SK-N-MC (cell line): ENCODE data around the gene CD6.

Source experiments
- EZH2 ChIP-seq: fragments of 200-600 bp; sonication (generic); IDR thresholded peaks from one replicate; pipeline ENCODE4 v1.6.1; 2017; ENCODE audit warnings: antibody characterized with exemption
- FOXP2 ChIP-seq: optimal IDR thresholded peaks from 2 replicates; pipeline ENCODE3; 2011; ENCODE audit warnings: mild to moderate bottlenecking, moderate library complexity; ENCODE audit not compliant: insufficient read depth; ENCODE audit errors: extremely low read length, control extremely low read depth
- POLR2AphosphoS5 ChIP-seq: IDR thresholded peaks from 2 replicates; pipeline ENCODE4 v1.6.1; 2012; ENCODE audit warnings: mild to moderate bottlenecking, low read depth, low read length, borderline replicate concordance

- TF ChIP-seq POLR2AphosphoS5: no peak
- no peak for TF ChIP-seq EZH2
- no peak for TF ChIP-seq FOXP2
Observed at GRCh38 chr11:61045271-61045670, 73.8 kb downstream of the CD6 start.
